ENCODE measurements around the gene VMAC. TPM values are rescaled to one million over a fixed set of nuclear protein-coding genes. Genes with fewer than 3 reads are reported as not detected.

VMAC gene
- total and polyA plus RNA-seq, 2 of the 13 experiments (the other 11 are each of a cell fraction or from before 2014, with no cell fraction given) = 2.4 TPM

DNA sequence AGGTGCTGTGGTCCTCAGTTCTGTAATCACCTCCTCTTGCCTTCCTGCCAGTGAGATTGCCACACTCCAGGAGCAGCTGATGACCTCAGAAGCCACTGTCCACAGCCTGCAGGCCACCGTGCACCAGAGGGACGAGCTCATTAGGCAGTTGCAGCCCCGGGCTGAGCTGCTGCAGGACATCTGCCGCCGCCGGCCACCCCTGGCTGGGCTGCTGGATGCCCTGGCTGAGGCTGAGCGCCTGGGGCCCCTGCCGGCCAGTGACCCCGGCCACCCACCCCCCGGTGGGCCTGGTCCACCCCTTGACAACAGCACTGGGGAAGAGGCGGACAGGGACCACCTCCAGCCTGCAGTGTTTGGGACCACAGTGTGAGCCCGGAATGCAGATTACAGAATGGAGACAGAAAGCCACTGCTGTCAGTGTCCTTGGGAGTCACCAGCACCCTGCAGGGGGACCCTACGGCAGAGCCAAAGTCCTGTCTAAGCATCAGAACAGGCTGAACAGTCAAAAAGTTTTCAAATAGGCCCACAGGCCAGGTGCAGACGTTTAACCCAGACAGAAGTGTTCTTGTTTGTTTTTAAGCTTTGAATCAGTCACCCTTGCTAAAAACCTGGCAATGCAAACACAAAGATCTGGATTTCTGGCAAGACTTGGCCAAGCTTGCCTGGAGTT, 4.2 kb downstream of the VMAC start (continued):
- no peak for TF ChIP-seq ZNF782 (CRISPR knock-in tag; IDR thresholded peaks at IDR 0.05; ENCODE audit: borderline replicate concordance)
- TF ChIP-seq ZNF775 (CRISPR knock-in tag; IDR thresholded peaks at IDR 0.05; ENCODE audit: borderline replicate concordance) = no peak
- TF ChIP-seq HDAC1 (CRISPR knock-in tag; IDR thresholded peaks at IDR 0.05) = no peak; the same call in 1 of the 2 replicates
- TF ChIP-seq NR2C2 (CRISPR knock-in tag; IDR thresholded peaks at IDR 0.05; ENCODE audit: borderline replicate concordance) = no peak
- no peak for TF ChIP-seq ZNF460 (CRISPR knock-in tag; IDR thresholded peaks at IDR 0.05; ENCODE audit: borderline replicate concordance)
- TF ChIP-seq ZSCAN25 (CRISPR knock-in tag; IDR thresholded peaks at IDR 0.05) = 0 out of 2 replicates have a peak, but pooled peaks have one; percentile 52
- TF ChIP-seq KDM5B (CRISPR knock-in tag; IDR thresholded peaks at IDR 0.05; ENCODE audit: borderline replicate concordance) = peak; percentile 71; the same call in 1 of the 2 replicates
- no peak for TF ChIP-seq NFYB (CRISPR knock-in tag; IDR thresholded peaks at IDR 0.05)
- TF ChIP-seq, protein P1, sequence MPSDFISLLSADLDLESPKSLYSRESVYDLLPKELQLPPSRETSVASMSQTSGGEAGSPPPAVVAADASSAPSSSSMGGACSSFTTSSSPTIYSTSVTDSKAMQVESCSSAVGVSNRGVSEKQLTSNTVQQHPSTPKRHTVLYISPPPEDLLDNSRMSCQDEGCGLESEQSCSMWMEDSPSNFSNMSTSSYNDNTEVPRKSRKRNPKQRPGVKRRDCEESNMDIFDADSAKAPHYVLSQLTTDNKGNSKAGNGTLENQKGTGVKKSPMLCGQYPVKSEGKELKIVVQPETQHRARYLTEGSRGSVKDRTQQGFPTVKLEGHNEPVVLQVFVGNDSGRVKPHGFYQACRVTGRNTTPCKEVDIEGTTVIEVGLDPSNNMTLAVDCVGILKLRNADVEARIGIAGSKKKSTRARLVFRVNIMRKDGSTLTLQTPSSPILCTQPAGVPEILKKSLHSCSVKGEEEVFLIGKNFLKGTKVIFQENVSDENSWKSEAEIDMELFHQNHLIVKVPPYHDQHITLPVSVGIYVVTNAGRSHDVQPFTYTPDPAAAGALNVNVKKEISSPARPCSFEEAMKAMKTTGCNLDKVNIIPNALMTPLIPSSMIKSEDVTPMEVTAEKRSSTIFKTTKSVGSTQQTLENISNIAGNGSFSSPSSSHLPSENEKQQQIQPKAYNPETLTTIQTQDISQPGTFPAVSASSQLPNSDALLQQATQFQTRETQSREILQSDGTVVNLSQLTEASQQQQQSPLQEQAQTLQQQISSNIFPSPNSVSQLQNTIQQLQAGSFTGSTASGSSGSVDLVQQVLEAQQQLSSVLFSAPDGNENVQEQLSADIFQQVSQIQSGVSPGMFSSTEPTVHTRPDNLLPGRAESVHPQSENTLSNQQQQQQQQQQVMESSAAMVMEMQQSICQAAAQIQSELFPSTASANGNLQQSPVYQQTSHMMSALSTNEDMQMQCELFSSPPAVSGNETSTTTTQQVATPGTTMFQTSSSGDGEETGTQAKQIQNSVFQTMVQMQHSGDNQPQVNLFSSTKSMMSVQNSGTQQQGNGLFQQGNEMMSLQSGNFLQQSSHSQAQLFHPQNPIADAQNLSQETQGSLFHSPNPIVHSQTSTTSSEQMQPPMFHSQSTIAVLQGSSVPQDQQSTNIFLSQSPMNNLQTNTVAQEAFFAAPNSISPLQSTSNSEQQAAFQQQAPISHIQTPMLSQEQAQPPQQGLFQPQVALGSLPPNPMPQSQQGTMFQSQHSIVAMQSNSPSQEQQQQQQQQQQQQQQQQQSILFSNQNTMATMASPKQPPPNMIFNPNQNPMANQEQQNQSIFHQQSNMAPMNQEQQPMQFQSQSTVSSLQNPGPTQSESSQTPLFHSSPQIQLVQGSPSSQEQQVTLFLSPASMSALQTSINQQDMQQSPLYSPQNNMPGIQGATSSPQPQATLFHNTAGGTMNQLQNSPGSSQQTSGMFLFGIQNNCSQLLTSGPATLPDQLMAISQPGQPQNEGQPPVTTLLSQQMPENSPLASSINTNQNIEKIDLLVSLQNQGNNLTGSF (CRISPR knock-in tag; IDR thresholded peaks at IDR 0.05) = no peak
- TF ChIP-seq MAFF (IDR thresholded peaks at IDR 0.05; ENCODE audit: low read depth, low read length) = no peak
- TF ChIP-seq ZNF317 (CRISPR knock-in tag; IDR thresholded peaks at IDR 0.05) = 0 out of 2 replicates have a peak, but pooled peaks have one; percentile 53
- TF ChIP-seq TCF7L2 (IDR thresholded peaks at IDR 0.05; ENCODE audit: low read depth, low read length) = no peak
- peak; percentile 49; the same call in 1 of the 2 replicates for TF ChIP-seq GABPB1 (CRISPR knock-in tag; IDR thresholded peaks at IDR 0.05)
- TF ChIP-seq SSRP1 (CRISPR knock-in tag; IDR thresholded peaks at IDR 0.05) = no peak
- TF ChIP-seq HNF4A (CRISPR knock-in tag; IDR thresholded peaks at IDR 0.05) = peak; percentile 82
- no peak for TF ChIP-seq GTF3A (CRISPR knock-in tag; conservative IDR thresholded peaks at IDR 0.05)
- TF ChIP-seq MEF2D (CRISPR knock-in tag; IDR thresholded peaks at IDR 0.05) = no peak
- TF ChIP-seq, protein P2, sequence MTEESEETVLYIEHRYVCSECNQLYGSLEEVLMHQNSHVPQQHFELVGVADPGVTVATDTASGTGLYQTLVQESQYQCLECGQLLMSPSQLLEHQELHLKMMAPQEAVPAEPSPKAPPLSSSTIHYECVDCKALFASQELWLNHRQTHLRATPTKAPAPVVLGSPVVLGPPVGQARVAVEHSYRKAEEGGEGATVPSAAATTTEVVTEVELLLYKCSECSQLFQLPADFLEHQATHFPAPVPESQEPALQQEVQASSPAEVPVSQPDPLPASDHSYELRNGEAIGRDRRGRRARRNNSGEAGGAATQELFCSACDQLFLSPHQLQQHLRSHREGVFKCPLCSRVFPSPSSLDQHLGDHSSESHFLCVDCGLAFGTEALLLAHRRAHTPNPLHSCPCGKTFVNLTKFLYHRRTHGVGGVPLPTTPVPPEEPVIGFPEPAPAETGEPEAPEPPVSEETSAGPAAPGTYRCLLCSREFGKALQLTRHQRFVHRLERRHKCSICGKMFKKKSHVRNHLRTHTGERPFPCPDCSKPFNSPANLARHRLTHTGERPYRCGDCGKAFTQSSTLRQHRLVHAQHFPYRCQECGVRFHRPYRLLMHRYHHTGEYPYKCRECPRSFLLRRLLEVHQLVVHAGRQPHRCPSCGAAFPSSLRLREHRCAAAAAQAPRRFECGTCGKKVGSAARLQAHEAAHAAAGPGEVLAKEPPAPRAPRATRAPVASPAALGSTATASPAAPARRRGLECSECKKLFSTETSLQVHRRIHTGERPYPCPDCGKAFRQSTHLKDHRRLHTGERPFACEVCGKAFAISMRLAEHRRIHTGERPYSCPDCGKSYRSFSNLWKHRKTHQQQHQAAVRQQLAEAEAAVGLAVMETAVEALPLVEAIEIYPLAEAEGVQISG (CRISPR knock-in tag; IDR thresholded peaks at IDR 0.05) = peak; percentile 54
- no peak for TF ChIP-seq NBN (conservative IDR thresholded peaks at IDR 0.05)
- TF ChIP-seq DR1 (CRISPR knock-in tag; IDR thresholded peaks at IDR 0.05) = no peak
- TF ChIP-seq SRF (IDR thresholded peaks at IDR 0.05; ENCODE audit: low read depth, low read length) = no peak
- TF ChIP-seq MED8 (CRISPR knock-in tag; IDR thresholded peaks at IDR 0.05; ENCODE audit: insufficient replicate concordance) = peak; percentile 54
- 0 out of 2 replicates have a peak, but pooled peaks have one; percentile 23 for TF ChIP-seq ZMAT3 (CRISPR knock-in tag; conservative IDR thresholded peaks at IDR 0.05)
- TF ChIP-seq, protein P3, sequence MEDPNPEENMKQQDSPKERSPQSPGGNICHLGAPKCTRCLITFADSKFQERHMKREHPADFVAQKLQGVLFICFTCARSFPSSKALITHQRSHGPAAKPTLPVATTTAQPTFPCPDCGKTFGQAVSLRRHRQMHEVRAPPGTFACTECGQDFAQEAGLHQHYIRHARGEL (CRISPR knock-in tag; IDR thresholded peaks at IDR 0.05) = no peak
